ENCODE results near the gene KCNN3.

KCNN3 gene

DNA sequence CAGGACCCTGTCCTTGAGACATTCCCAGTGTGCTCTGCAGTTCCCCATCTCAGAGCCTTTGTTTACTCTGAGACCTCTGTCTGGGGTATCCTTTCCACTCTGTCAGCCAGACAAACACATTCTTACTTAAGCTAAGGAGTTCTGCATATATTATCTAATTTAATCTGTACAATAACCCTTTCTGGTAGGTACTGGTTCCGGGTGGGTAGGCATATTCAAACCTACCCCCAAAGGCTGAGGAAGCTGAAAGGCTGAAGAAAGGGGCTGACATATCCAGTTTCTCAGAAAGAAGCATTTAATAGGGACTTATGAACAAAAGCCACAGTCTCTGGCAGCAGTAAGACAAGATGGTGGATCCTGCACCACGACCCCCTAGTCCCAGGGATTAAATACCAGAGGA lies 53.1 kb downstream of the KCNN3 start:
- no peaks in the 10 kb centered on the region for H3K36me3 ChIP-seq (ENCODE audit: control insufficient read depth, insufficient read depth, low read length)
- H3K9me3 ChIP-seq (ENCODE audit: control insufficient read depth, low read length): no peaks in the 10 kb centered on the region
- peaks cover 23% of the 10 kb centered on the region for H3K4me1 ChIP-seq (ENCODE audit: control insufficient read depth, insufficient read depth, low read length)
- no peaks in the 10 kb centered on the region for H3K27me3 ChIP-seq (ENCODE audit: control insufficient read depth, insufficient read depth, low read length, poor library complexity, severe bottlenecking)
- WGBS, 2 experiments: 97 to 99% methylated on average over 2 of the region's 2 CpGs
- no peak overlapping the region for H3K27ac ChIP-seq (ENCODE audit: insufficient read depth, low read depth, low read length, poor library complexity, severe bottlenecking)
- no peak overlapping the region for H3K4me3 ChIP-seq (ENCODE audit: insufficient read depth, low read depth, low read length)

DNA sequence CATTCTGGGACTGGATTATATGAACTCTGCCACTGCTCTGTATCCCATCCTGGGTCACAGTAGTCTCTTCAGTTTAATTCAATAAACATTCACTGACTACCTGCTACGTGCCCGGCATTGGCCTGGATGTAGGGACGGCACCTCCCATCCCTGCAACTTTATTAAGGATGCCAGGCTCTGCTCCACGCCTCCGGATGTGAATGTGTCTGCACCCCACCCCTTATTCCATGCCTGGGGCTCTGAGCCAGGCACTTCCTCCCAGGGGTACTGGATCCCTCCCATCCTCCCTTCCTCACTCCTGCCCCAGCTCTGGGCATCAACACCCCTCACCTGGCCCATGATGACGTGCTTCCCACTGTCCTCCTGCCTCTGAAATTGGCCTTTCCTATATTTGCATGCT lies 53.7 kb downstream of the KCNN3 start:
- WGBS, 2 experiments: 74 to 79% methylated on average over 6 of the region's 6 CpGs
- Histone ChIP-seq H3K27me3 (ENCODE audit: control insufficient read depth, insufficient read depth, low read length, poor library complexity, severe bottlenecking) (no peaks in the 10 kb centered on the region), H3K27ac (ENCODE audit: insufficient read depth, low read depth, low read length, poor library complexity, severe bottlenecking) (no peak overlapping the region), H3K4me1 (ENCODE audit: control insufficient read depth, insufficient read depth, low read length) (peaks cover 28% of the 10 kb centered on the region), H3K36me3 (ENCODE audit: control insufficient read depth, insufficient read depth, low read length) (no peaks in the 10 kb centered on the region), H3K9me3 (ENCODE audit: control insufficient read depth, low read length) (no peaks in the 10 kb centered on the region), H3K4me3 (ENCODE audit: insufficient read depth, low read depth, low read length) (no peak overlapping the region)

DNA sequence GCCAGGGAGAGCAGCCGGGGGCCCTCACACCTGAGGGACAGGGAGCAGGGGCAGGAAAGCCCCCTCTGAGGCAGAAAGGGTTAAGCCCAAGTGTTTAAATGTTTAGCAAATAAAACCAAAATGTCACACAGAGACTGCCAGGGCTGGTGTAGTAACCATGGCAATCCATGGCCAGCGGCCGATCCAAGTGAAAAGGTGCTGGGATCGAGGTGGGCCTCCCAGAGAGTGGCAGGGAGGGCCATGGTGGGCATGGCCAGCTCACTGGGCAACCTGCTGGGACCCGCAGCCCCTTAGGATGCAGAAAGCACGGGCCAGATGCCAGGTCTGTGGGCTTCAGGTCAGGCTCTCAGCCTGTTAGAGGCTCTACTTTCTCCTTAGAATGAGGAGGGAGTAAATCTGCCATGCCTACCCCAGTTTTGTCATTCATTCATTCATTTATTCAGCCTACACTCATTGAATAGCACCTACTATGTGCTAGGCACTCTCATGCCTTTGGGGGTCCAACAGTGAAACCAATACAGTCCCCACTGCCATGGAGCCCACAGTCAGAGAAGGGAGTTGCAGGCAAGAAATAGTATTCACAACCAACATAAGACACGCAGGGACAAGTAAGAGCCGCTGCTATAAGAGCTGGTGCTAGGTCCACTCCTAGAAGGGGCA lies 56.1 kb downstream of the KCNN3 start:
- Histone ChIP-seq H3K4me1 (ENCODE audit: control insufficient read depth, insufficient read depth, low read length) (peaks cover 29% of the 10 kb centered on the region), H3K27ac (ENCODE audit: insufficient read depth, low read depth, low read length, poor library complexity, severe bottlenecking) (no peak overlapping the region), H3K4me3 (ENCODE audit: insufficient read depth, low read depth, low read length) (no peak overlapping the region), H3K27me3 (ENCODE audit: control insufficient read depth, insufficient read depth, low read length, poor library complexity, severe bottlenecking) (no peaks in the 10 kb centered on the region), H3K36me3 (ENCODE audit: control insufficient read depth, insufficient read depth, low read length) (no peaks in the 10 kb centered on the region), H3K9me3 (ENCODE audit: control insufficient read depth, low read length) (no peaks in the 10 kb centered on the region)
- 84 to 89% methylated on average over 8 of the region's 8 CpGs for WGBS, 2 experiments

DNA sequence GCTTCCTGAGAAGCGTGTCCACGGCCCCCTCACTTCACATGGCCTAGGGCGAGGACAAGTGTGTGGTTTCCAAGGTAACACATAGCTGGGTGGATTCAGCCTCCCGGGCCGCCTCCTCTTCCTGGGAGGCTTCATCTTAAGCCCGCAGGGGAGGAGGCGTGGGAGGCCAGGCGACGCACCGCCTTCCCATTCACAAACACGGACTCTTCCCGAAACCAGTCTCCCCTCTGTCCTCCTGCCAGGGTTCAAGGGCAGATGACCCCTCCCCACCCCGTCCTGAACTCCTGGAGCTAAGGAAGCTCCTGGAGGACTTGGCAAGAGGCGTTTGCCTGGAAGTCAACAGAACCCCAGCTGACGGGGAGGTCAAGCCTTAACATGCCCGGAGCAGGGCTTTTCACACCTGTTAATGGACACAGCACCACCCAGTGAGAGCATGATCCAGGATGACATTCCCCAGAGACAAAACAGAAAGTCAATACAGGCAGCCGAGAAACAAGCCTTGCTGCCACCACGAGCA lies 56.7 kb downstream of the KCNN3 start:
- Histone ChIP-seq H3K4me3 (ENCODE audit: insufficient read depth, low read depth, low read length) (no peak overlapping the region), H3K36me3 (ENCODE audit: control insufficient read depth, insufficient read depth, low read length) (no peaks in the 10 kb centered on the region), H3K4me1 (ENCODE audit: control insufficient read depth, insufficient read depth, low read length) (peaks cover 29% of the 10 kb centered on the region), H3K27me3 (ENCODE audit: control insufficient read depth, insufficient read depth, low read length, poor library complexity, severe bottlenecking) (no peaks in the 10 kb centered on the region), H3K27ac (ENCODE audit: insufficient read depth, low read depth, low read length, poor library complexity, severe bottlenecking) (no peak overlapping the region), H3K9me3 (ENCODE audit: control insufficient read depth, low read length) (no peaks in the 10 kb centered on the region)
- WGBS, 2 experiments: 39 to 44% methylated on average over 18 of the region's 18 CpGs

DNA sequence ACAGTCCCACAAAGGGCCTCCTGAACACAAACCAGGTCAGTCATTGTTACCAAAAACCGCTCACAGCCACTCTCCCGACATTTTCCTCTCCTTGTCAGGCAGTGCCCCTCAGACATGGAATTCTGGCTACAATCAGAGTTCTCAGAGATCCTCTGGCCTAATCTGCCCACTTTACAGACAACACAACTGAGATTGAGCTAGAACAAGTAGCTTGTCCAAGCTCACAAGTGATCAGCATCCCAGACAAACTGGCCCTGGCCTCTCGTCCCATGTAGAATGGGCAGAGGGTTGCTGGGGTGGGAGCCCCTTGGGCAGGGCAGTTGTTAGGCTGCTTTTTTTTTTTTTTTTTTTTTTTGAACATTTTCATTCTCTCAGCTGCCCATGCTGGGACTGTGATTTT lies 57.2 kb downstream of the KCNN3 start:
- Histone ChIP-seq H3K4me1 (ENCODE audit: control insufficient read depth, insufficient read depth, low read length) (peaks cover 29% of the 10 kb centered on the region), H3K9me3 (ENCODE audit: control insufficient read depth, low read length) (no peaks in the 10 kb centered on the region), H3K4me3 (ENCODE audit: insufficient read depth, low read depth, low read length) (no peak overlapping the region), H3K36me3 (ENCODE audit: control insufficient read depth, insufficient read depth, low read length) (no peaks in the 10 kb centered on the region), H3K27ac (ENCODE audit: insufficient read depth, low read depth, low read length, poor library complexity, severe bottlenecking) (no peak overlapping the region), H3K27me3 (ENCODE audit: control insufficient read depth, insufficient read depth, low read length, poor library complexity, severe bottlenecking) (no peaks in the 10 kb centered on the region)
- 81 to 86% methylated on average over 3 of the region's 3 CpGs for WGBS, 2 experiments

DNA sequence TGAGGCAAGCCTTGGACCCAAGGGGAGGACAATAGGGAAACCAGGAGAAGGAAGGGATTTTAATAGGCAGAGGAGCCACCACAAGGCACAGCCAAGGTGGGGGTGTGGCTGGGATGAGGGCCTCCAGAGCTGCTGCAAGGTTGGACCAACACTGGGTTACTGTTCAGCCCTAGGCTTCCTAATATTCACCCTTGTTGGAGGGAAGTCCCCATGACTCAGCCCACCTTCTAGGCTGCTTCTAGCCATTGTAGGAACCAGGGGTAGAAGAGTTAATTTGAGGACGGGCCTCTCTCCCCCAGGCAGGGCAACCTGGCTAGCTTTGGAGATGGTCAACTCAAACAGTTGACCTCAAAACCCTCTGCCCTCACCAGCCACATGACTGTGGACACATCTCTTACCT lies 59.5 kb downstream of the KCNN3 start:
- Histone ChIP-seq H3K27ac (ENCODE audit: insufficient read depth, low read depth, low read length, poor library complexity, severe bottlenecking) (no peak overlapping the region), H3K27me3 (ENCODE audit: control insufficient read depth, insufficient read depth, low read length, poor library complexity, severe bottlenecking) (no peaks in the 10 kb centered on the region), H3K9me3 (ENCODE audit: control insufficient read depth, low read length) (no peaks in the 10 kb centered on the region), H3K36me3 (ENCODE audit: control insufficient read depth, insufficient read depth, low read length) (no peaks in the 10 kb centered on the region), H3K4me1 (ENCODE audit: control insufficient read depth, insufficient read depth, low read length) (peaks cover 40% of the 10 kb centered on the region), H3K4me3 (ENCODE audit: insufficient read depth, low read depth, low read length) (no peak overlapping the region)
- WGBS, 2 experiments: 97 to 100% methylated on average over 1 of the region's 1 CpG

DNA sequence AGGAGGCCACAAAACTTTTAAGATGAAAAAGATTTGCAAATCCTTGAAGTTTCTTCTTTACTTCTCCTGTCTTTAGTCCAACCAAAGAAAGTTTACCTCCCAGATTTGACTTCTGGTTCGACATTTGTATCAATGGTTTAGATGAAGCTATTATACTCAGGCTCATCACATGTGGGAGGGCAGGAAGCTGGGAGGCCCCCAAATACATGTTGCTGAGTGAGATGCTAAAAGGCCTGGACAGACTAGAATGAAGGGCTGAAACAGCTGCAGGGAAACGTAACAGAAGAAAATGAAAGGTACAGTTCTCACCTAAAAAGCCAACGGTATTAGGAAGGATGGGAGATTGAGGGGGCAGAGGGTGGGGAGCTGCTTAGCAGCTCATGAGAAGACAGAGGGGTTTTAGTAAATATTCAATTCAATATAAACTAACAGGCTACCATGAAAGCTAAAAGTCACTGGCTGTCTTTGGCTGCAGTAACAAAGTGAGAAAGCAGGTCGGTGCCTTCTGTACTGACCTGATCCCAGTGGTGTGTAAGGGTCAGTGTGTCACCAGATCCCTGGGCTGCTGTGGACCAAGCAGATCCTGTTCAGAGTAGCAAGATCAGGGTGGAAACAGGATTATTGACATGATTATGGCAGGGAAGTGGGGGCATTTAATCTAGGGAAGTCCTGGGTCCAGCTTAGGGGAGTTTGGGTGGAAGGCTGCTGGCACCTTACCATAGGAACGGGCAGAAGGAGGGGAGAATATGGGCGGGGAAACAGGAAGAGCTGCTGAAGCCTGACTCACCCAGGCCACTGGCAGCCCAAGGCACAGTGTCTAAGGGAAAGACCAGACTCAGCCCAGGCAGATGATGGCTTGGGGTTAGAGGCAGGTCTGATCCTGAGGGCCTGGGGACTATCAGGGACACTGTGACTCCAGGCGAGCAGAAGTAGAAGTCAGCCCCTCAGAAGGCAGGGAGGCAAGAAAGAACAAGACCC lies 60.4 kb downstream of the KCNN3 start:
- H3K27ac ChIP-seq (ENCODE audit: insufficient read depth, low read depth, low read length, poor library complexity, severe bottlenecking): no peak overlapping the region
- WGBS, 2 experiments: 88 to 93% methylated on average over 7 of the region's 7 CpGs
- H3K36me3 ChIP-seq (ENCODE audit: control insufficient read depth, insufficient read depth, low read length): no peaks in the 10 kb centered on the region
- H3K4me1 ChIP-seq (ENCODE audit: control insufficient read depth, insufficient read depth, low read length): peaks cover 42% of the 10 kb centered on the region
- H3K4me3 ChIP-seq (ENCODE audit: insufficient read depth, low read depth, low read length): no peak overlapping the region
- no peaks in the 10 kb centered on the region for H3K9me3 ChIP-seq (ENCODE audit: control insufficient read depth, low read length)
- no peaks in the 10 kb centered on the region for H3K27me3 ChIP-seq (ENCODE audit: control insufficient read depth, insufficient read depth, low read length, poor library complexity, severe bottlenecking)

DNA sequence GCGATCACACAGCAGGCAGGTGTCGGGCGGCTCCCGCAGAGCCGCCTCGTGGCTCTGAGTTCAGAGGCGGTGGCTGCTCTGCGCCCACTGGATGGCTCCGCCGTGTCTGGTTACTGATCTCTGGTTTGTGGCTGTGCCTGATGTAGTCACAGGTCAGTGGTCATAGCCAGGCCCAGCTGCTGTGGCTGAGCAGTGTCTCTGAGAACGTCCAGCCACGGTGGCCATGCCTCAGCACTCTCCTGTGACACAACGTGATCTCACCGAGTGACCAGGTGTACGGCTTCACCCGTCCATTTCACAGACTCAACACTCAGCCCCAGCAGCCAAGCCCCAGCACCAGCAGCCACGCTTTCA lies 61.2 kb downstream of the KCNN3 start:
- Histone ChIP-seq H3K27ac (ENCODE audit: insufficient read depth, low read depth, low read length, poor library complexity, severe bottlenecking) (no peak overlapping the region), H3K27me3 (ENCODE audit: control insufficient read depth, insufficient read depth, low read length, poor library complexity, severe bottlenecking) (no peaks in the 10 kb centered on the region)
- WGBS, 2 experiments: 90% methylated on average over 17 of the region's 17 CpGs

DNA sequence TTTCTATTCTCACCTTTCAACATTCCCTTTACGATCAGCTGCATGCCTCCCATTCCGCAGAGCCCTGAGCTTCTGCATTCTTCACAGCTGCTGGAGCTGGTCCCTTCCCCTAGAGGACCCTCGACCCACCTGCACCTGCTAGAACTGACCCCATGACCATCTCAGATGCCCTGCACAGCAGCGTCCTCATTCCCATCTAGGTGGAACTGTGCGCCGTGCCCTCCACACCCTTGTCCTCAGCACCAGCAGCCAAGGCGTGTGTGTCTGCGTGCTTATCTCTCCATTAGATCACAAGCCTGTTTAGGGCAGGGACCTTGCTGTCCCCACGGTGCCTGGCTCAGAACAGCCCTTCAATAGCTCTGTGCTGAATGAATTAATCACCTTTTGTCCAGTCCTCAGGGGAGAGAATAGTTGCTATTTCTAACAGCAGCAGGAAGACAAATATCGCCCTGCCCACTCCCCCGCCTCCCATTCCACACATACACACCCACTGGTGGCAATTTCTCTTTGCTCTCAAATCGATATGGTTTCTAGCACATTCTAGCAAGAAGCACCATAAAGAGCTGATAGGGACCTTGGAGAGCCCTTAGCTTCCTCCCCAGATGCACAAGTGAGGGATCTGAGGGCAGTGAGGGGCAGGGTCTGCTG lies 61.7 kb downstream of the KCNN3 start:
- H3K36me3 ChIP-seq (ENCODE audit: control insufficient read depth, insufficient read depth, low read length): no peaks in the 10 kb centered on the region
- H3K27me3 ChIP-seq (ENCODE audit: control insufficient read depth, insufficient read depth, low read length, poor library complexity, severe bottlenecking): no peaks in the 10 kb centered on the region
- H3K27ac ChIP-seq (ENCODE audit: insufficient read depth, low read depth, low read length, poor library complexity, severe bottlenecking): no peak overlapping the region
- 87 to 88% methylated on average over 12 of the region's 12 CpGs for whole genome bisulfite sequencing, 2 experiments
- H3K4me3 ChIP-seq (ENCODE audit: insufficient read depth, low read depth, low read length): no peak overlapping the region
- H3K9me3 ChIP-seq (ENCODE audit: control insufficient read depth, low read length): no peaks in the 10 kb centered on the region
- H3K4me1 ChIP-seq (ENCODE audit: control insufficient read depth, insufficient read depth, low read length): peaks cover 29% of the 10 kb centered on the region

More for the DNA sequence above, 61.2 kb downstream of the KCNN3 start:
- H3K4me3 ChIP-seq (ENCODE audit: insufficient read depth, low read depth, low read length): no peak overlapping the region
- no peaks in the 10 kb centered on the region for H3K36me3 ChIP-seq (ENCODE audit: control insufficient read depth, insufficient read depth, low read length)
- H3K4me1 ChIP-seq (ENCODE audit: control insufficient read depth, insufficient read depth, low read length): peaks cover 33% of the 10 kb centered on the region
- H3K9me3 ChIP-seq (ENCODE audit: control insufficient read depth, low read length): no peaks in the 10 kb centered on the region

DNA sequence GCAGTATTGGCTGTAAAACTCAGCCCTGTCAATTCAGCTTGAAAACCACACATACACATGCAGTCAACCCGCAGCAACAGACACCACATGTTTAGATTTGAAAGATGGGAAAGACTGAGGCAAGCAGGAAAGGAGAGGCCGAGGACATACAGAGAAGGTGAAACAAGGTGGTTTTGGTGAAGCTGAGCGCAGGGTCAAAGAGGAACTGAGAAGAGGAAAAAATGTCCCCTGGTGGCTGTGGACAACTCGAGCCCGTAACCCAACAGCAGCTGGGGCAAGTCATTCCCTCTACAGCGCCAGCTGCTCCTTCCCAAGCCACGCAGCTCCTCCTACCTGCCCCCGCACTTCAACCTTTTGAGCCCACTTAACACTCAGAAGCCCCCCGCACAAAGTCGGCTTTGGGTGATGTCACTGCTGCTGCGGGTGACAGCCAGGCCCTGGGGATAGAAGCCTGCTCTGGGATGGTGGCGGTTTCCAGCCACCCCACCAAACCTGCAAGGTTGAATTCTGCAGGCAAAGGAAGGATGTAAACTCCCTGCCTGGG lies 63.0 kb downstream of the KCNN3 start:
- H3K27me3 ChIP-seq (ENCODE audit: control insufficient read depth, insufficient read depth, low read length, poor library complexity, severe bottlenecking): no peaks in the 10 kb centered on the region
- WGBS, 2 experiments: 85 to 86% methylated on average over 12 of the region's 12 CpGs
- H3K4me3 ChIP-seq (ENCODE audit: insufficient read depth, low read depth, low read length): no peak overlapping the region
- H3K4me1 ChIP-seq (ENCODE audit: control insufficient read depth, insufficient read depth, low read length): peaks cover 22% of the 10 kb centered on the region
- H3K27ac ChIP-seq (ENCODE audit: insufficient read depth, low read depth, low read length, poor library complexity, severe bottlenecking): no peak overlapping the region
- H3K36me3 ChIP-seq (ENCODE audit: control insufficient read depth, insufficient read depth, low read length): no peaks in the 10 kb centered on the region
- H3K9me3 ChIP-seq (ENCODE audit: control insufficient read depth, low read length): no peaks in the 10 kb centered on the region
